Keratinocyte (primary cell): ENCODE results near the gene RIF1.

Experiments
- EZH2 ChIP-seq: IDR thresholded peaks from one replicate; pipeline ENCODE4 v1.6.1; 2012; ENCODE audit warnings: inconsistent platforms, mild to moderate bottlenecking, low read length, moderate library complexity
- TF ChIP-seq, protein P1 (sequence below), 3 experiments: IDR thresholded peaks in 1 of 3; conservative IDR thresholded peaks in 1 of 3; optimal IDR thresholded peaks in 1 of 3; 2 replicates in 2 of 3; 3 replicates in 1 of 3; pipeline versions ENCODE3 to v1.5.1; 2011; ENCODE audit warnings: low read length in 3 of 3, mild to moderate bottlenecking in 3 of 3, moderate library complexity in 2 of 3, control low read depth in 1 of 3, inconsistent platforms in 1 of 3; ENCODE audit not compliant: insufficient read depth in 2 of 3; ENCODE audit errors: extremely low read depth in 1 of 3

DNA sequence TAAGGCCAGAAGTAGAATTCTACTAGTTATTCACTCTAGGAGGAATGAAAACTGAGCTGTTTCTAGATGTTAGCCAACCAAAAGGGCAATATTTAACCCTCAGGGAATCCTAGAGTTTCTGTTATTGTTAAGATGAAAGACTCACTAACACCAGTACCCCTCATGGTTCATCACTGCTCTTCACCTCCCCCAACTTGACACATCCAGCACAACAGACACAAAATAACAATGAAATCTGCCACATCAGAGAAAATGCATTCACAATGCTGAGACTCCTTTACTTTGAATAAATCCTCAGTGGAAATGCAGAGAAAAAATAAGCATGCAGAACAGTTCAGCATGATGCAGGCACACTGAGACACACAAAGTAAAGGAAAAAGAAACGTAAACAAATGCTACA lies 111.3 kb downstream of the RIF1 start:
- TF ChIP-seq, protein P1, sequence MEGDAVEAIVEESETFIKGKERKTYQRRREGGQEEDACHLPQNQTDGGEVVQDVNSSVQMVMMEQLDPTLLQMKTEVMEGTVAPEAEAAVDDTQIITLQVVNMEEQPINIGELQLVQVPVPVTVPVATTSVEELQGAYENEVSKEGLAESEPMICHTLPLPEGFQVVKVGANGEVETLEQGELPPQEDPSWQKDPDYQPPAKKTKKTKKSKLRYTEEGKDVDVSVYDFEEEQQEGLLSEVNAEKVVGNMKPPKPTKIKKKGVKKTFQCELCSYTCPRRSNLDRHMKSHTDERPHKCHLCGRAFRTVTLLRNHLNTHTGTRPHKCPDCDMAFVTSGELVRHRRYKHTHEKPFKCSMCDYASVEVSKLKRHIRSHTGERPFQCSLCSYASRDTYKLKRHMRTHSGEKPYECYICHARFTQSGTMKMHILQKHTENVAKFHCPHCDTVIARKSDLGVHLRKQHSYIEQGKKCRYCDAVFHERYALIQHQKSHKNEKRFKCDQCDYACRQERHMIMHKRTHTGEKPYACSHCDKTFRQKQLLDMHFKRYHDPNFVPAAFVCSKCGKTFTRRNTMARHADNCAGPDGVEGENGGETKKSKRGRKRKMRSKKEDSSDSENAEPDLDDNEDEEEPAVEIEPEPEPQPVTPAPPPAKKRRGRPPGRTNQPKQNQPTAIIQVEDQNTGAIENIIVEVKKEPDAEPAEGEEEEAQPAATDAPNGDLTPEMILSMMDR (optimal IDR thresholded peaks at IDR 0.05 in 1 of 3, IDR thresholded peaks at IDR 0.05 in 1 of 3, conservative IDR thresholded peaks at IDR 0.05 in 1 of 3; ENCODE audit: extremely low read depth in 1 of 3, insufficient read depth in 2 of 3, low read length in 3 of 3), result no peak
- no peak for TF ChIP-seq EZH2
